Endometrial microvascular endothelial cells (primary cell): ENCODE data around the gene AHCYL2. TPM values are rescaled to one million over a fixed set of nuclear protein-coding genes. Genes with fewer than 3 reads are reported as not detected.
"Not testable (repeated sequence)": the region's sequence is repeated elsewhere in the genome, so short reads cannot be mapped to it uniquely, and the experiment has no call there.

Source experiments
- in situ Hi-C: cut with HindIII; loops from 2 replicates; pipeline ENCODE4 v1.10.0; 2017; ENCODE audit warnings: low sequenced_read_pairs, low pct_unique_long_range_greater_than_20kb; ENCODE audit errors: inconsistent ontology term
- total RNA-seq: library from RNA; depleted of rRNA; stranded (reverse); fragments of >200 nt; gene quantifications from one replicate; pipeline ENCODE4 v1.2.3, GENCODE V29; 2015; ENCODE audit errors: inconsistent ontology term

Gene AHCYL2
- total RNA-seq, 1 donor from 2014 or later: 6.3 TPM

DNA sequence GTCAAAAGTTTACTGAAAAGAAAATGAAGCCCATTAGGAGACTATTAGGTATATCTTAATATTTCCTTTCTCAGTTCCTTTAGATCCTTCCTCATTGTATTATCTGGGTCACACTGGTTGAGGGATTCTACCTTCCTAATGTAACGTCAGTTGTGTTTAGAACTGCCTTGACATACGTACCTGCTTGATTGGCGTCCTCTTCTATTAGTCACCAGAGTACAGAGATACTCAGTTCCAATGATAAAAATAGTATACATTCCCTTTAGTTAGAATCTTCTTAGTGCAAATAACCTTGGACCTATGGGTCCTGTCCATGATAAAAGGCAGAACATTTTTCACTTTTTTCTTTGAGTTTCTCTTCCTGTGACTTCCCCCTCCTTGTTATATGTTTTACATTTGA lies 45.2 kb downstream of the AHCYL2 start:
- in situ Hi-C loops: no loop called here

DNA sequence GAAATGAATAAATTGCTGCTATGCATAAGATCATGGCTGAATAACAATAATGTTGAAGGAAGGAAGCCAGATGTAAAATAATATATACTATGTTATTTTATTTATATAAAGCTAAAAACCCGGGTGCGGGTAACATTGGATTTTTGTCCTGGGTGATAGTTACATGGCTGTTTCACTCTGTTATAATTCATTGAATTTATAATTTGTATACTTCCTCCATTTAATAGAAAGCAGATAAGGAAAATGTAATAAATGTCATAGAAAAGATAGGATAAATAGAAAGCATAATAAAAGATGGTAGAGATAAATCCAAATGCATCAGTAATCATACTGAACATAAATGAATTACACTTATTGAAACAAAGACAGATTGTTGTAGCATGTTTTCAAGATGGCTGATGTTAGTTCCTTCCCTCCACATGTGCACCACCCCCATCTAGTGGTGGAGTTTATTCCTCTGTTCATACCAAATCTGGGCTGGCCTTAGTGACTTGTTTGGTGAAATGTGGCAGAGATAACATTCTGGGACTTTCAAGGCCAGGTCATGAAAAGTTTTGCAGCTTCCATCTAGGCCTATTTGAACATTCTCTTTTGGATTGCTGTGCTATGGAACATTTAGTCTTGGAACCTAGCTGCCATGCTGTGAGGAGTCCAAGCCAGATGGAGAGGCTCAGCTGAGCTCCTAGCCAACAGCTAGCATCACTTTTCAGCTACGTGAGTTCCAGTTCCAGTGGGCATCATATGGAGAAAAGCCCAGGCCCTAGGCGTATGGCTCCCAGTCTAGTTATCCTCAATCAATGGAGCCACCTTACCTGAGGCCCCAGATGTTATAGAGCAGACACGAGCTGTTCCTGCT lies 46.9 kb downstream of the AHCYL2 start:
- in situ Hi-C loops: no loop called here

DNA sequence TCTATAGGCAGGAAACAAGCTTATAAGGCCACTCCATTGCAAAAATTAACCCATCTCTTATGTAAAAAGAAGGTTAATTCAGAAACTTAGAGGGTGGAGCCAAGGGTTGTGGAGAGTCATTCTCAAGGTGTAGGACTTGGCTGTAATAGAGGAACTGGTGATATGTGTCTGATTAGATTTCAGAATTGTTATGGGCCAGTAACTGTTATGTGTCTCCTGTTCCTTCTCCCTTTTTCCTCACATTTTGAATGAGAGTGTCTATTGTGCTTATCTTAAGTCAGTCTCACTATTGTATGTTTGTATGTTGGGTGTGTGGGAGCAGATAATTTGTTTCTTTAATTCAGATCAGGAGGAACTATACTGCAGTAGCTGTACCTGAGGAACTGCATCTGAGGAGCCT lies 49.1 kb downstream of the AHCYL2 start:
- in situ Hi-C loops: no loop called here

DNA sequence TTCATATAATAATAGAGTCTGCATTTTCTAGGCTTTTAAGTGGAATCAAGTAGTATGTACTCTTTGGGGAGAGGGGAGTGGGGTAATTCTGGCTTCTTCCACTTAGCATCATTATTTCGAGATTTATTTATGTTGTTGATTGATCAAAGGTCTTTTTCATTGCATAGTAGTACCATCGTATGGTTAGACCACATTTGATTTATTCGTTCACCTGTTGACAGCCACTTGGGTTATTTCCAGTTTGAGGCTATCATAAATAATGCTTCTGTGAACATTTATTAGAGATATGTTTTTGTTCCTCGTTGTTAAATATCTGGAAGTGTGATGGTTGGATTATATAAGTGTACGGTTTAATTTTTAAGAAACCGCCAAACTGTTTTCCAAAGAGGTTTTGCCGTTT lies 52.8 kb downstream of the AHCYL2 start:
- in situ Hi-C loops: no loop called here

DNA sequence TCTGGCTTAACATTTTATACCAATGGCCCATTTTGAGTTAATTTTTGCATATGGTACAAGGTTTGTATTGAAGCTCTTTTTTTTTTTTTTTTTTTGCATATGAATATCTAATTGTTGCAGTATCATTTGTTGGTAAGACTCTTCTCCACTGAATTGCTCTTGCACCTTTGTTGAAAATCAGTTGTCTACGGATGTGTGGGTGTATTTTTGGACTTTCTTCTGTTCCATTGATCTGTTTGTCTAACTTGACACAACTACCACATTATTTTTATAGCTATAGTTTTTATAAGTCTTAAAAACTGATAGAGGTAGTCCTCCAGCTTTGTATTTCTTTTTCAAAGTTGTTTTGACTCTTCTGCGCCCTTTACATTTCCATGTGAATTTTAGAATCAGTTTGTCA lies 53.9 kb downstream of the AHCYL2 start:
- in situ Hi-C loops: no loop called here

DNA sequence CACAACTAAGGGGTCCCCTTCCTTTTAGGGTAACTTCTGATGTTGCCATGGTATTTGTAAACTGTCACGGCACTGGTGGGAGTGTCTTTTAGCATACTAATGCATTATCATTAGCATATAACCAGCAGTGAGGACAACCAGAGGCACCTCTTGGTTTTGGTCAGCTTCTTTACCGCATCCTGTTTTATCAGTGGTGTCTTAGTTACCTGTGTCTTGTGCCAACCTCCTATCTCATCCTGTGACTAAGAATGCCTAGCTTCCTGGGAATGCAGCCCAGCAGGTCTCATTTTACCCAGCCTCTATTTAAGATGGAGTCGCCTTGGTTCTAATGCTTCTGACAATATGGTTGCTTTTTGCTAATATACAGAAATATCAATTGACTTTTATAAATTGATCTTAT lies 54.9 kb downstream of the AHCYL2 start:
- in situ Hi-C loops: no loop called here

DNA sequence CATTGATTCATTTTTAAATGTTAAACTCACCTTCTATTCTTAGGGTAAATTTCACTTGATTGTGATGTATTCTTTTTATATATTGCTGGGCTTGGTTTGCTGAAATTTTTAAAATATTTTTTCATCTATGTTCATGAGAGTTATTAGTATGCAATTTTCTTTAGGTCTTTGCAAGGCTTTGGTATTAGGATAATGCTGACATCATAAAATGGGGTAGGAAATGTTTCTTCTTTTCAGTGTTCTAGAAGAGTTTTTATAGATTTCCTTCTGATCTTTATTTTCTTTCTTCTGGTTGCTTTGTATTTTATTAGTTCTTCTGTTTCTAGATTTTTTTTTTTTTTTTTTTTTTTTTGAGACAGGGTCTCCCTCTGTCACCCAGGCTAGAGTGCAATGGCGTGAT lies 56.3 kb downstream of the AHCYL2 start:
- in situ Hi-C loops: no loop called here

DNA sequence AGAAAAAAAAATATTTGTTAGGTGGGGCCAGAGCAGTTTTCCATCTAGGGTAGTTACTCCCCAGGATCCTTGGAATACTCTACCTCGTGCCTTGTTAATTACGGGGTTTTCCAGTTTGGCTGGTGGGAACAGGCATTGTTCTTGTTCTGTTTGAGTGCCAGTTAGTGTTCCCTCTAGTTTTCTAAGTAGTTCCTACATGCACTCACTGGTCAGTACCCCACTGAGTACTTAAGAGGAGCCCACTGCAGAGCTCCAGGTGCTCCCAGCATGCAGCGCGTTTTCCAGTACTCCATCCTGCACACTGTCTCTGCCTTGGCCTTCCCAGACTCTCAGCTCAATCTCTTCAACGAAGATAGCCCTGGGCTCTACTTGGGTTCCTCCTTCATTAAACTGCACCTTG lies 58.0 kb downstream of the AHCYL2 start:
- in situ Hi-C loops: no loop called here

DNA sequence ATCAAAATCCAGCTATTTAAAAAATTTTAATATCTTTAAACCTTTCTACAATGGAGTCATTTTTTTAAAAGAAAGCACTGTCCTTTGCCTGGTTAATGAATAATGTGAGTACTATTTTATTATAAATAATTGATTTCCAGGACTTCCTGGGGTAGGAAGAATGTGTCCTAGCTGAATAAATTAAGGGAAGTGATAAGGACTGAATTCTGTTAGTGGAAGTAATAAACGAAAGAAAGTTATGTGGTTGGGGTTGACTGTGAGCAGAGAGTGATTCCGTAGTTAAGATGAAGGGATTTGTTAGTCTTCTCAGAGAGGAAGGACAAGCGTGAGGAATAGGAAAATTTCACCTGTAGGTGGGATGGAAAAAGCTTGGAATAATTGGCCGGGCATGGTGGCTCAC lies 59.1 kb downstream of the AHCYL2 start:
- in situ Hi-C loops: no loop called here

DNA sequence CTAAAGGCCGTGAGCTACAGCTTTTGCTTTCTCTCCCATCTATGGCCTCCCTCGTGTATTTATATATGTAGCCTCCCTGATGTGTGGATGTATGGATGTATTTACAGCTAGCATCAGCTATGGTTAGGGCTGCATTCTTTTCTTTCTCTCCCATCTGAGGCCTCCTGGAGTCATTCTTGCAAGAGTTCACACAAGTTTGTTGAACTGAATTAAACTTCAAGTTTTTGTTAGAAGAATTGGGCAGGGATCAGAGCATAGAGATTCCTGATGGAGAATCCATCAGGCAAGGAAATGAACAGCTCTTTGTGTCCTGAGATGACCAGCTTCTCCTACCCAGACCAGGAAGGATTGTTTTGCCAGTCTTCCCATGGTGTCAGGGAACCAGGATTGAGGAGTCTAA lies 60.3 kb downstream of the AHCYL2 start:
- in situ Hi-C loops: no loop called here

DNA sequence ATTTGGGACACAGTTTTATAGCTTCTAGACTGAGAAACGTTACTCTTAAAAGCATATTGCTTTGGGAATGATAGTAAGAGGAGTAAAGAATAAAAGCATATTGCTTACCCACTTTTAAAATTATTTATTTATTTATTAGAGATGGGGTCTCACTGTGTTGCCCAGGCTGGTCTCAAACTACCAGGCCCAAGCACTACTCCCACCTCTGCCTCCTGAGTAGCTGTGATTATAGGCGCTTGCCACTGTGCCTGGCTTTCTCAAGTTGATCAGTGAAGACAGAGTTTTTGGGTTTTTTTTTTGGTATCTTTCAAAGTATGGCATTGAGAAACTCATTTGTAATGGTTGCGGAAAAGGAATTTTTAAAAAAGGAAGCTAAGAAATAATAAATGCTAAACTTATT lies 68.0 kb downstream of the AHCYL2 start:
- in situ Hi-C loops: no loop called here

DNA sequence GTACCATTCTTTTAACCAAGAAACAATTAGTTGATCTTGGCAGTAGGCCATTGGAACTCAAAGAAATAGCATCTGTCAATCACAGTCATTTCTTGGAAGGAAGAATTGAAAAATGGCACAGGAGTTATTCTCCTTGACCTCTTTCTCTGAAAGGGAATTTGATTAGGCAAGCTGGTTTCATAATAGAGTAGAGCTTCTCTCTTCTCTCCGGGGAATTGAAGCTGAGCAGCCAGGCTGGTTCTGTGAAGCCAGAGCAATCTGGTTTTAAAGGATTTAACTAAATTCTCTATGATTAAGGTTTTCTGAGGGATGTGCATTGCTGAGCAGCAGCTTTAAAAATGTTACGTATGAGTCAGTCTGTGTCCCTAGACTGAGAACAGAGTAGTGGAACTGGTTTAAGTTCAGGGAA lies 70.2 kb downstream of the AHCYL2 start:
- in situ Hi-C loops: no loop called here

DNA sequence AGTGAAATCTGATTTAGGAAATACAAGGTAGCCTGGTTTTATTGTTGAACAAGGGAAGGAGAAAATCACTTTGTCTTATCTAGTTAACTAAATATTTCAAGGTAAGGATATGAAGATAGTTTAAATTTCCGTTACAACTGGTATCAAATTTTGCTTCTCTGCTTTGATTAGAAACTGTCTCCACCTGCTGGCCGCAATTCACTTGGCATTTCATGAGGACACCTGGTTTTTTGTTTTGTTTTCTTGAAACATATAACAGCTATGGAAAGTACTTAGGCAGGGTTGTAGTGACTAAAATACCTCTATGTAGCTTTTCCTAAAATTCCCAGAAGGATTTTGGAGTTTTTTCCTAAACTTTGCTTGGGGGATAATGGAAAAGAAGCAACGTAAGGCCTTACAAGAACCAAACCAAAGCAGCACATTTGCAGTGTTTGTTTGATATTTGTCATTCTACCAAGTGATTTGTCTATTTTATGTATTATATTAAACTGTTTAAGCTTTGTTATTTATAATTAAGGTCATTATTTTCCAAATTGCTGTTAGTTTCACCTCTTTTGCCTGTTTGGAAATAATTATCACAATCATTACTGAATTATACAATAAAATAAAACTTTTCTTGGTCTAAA lies 73.6 kb downstream of the AHCYL2 start:
- in situ Hi-C loops: no loop called here

DNA sequence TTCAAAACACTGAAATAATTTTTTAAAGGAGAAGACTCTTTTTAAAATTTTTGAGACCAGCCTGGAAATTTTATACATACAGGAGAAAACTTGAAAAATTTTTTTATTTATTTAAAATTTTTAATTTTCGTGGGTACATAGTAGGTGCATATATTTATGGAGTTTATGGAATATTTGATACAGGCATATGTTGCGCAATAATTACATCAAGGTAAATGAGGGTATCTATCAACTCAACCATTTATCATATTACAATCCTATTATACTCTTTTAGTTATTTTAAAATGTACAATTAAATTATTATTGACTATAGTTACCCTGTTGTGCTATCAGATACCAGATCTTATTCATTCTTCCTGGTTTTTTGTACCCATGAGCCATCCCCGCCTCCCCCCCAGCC lies 75.1 kb downstream of the AHCYL2 start:
- in situ Hi-C loops: no loop called here

DNA sequence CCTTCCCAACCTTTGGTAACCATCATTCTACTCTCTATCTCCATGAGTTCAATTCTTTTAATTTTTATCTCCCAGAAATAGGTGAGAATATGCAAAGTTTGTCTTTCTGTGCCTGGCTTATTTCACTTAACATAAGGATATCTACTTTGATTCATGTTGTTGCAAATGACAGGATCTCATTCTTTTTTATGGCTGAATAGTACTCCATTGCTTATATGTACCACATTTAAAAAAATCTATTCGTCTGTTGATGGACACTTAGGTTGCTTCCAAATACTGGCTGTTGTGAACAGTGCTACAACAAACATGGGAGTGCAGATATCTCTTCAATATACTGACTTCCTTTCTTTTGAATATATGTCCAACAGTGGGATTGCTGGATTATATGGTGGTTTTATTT lies 75.5 kb downstream of the AHCYL2 start:
- in situ Hi-C loops: not testable (repeated sequence)

DNA sequence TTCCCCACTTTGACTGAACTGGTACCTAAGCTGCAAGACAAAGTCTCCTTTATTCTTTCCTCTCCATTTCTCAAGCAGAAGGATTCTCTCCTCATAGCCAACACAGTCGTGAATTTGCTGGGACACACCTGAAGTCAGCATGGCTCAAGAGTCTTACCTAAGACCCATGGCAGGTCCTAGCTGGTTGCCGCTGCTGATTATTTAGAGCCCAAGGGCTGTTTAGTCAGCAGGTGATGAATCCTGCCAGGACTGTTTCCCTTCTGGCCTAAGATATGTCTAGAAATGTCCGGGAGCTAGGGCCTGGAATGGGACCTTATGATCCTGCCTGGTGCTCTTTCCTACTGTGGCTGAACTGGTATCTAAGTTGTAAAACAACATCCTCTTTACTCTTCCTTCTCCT lies 82.8 kb downstream of the AHCYL2 start:
- in situ Hi-C loops: no loop called here

DNA sequence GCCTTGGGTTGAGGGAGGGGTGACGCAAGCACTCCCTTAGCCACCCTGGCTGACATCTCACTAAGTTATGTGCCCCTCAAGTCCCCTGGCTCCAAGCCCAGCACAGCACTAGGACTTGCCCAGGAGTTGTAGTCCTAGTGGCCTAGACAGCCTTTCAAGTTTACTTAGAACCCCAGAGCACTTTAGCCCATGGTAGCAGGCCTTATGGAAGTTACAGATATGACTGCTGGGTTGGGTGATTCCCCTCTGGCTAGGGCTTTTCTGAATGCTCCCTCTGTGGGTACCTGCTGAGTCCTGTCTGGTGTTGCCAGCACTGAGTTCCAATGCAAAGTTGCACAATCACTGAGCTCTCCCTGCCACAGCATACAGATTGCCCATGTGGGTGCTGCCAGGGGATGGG lies 83.2 kb downstream of the AHCYL2 start:
- in situ Hi-C loops: no loop called here

DNA sequence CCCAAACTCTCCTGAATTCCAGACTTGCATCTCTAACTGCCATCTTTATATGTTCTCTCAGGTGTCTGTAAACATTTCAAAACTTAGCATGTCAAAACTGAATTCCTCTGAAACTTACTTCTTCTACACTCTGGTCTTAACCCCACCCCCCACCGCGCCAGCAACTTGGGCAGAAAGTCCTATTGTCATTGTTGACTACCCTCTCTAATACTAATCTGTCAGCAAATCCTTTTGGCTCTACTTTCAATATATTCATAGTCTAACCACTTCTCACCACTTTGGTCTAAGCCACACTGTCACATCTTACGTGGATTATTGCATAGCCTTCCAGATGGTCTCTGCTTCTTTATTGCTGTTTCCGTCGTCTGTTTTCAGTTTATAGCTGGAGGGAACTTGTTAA lies 86.6 kb downstream of the AHCYL2 start:
- in situ Hi-C loops: no loop called here

DNA sequence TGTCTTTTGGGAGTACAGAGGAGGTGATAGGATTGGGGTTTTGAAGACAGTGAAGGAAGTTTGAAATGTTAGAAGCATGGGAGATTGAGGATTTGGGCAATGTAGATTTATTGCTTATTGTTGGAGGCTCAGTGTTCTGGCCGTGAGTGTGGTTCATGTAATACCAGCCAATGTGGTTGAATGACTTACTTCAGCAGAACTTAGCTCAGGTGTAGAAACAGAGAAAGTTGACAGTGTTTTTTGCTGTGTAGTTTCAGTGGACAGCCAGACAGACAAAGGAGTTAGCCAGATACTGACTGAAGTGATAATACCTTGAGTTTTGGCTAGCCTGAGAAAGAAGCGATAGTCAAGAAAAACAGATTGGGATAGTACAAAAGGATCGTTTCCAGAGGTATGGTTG lies 88.5 kb downstream of the AHCYL2 start:
- in situ Hi-C loops: no loop called here

DNA sequence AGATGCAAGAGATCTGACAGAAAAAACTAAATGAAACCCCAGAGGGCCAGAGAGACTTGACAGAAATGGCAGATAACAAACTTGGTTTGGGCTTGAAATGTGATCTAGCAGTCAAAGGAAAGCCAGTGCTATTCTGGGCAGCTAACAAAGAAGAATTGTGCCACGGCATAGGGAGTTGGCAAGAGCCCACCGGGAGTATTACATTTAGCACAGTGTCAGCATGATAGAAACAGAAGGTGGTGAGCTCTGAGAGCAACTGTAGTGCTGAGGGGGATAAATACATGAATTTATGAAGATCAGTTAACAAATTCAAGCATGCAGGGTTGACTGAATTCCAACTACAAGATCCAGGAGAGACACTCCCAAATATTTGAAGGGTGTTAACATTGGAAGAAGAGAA lies 91.1 kb downstream of the AHCYL2 start:
- in situ Hi-C loops: no loop called here

DNA sequence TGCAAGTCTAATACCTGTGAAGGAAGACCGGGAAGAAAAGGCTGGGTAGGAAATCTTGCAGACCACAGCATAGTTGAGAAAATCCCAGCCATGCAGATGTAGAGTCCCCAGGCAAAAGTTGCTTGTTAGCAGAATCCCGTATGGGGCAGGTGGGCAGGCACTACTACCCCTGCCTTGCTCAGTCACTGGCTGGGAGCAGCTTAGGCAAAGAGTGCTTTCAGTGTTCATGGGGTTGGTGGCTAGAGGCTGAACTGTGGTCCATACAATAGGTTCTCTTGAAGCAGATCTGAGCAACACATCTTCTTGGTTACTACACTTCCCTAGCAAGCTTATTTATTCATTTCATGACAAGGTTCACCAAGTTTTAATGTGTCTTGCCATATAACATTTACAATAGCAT lies 92.6 kb downstream of the AHCYL2 start:
- in situ Hi-C loops: no loop called here
